ENCODE measurements around the gene NPM1.

DNA sequence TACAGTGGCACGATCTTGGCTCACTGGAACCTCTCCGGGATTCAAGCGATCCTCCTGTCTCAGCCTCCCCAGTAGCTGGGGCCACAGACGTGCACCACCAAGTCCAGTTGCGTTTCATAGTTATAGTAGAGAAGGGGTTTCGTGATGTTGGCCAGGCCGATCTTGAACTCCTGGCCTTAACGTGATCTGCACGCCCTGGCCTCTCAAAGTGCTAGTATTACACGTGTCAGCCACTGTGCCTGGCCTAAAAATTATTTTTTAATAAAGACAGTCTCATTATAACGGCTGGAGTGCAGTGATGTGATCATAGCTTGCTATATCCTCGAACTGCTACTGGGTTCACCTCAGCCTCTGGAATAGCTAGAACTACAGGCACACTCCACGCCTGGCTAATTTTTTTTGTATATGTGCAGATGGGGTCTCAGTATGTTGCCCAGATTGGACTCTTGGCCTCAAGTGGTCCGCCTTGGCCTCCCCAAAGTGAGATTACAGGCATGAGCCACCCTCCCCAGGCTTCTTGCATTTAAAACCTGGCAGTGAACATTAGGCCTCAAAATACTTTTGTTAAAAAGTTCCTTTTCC lies 4.4 kb downstream of the NPM1 start:
- no peak for TF ChIP-seq SNRNP70 (IDR thresholded peaks at IDR 0.05; ENCODE audit: low read depth, low read length)
- no peak for TF ChIP-seq ZBTB21 (CRISPR knock-in tag; IDR thresholded peaks at IDR 0.05)
- no peak for TF ChIP-seq ZNF263 (CRISPR knock-in tag; IDR thresholded peaks at IDR 0.05)
- TF ChIP-seq, protein P1, sequence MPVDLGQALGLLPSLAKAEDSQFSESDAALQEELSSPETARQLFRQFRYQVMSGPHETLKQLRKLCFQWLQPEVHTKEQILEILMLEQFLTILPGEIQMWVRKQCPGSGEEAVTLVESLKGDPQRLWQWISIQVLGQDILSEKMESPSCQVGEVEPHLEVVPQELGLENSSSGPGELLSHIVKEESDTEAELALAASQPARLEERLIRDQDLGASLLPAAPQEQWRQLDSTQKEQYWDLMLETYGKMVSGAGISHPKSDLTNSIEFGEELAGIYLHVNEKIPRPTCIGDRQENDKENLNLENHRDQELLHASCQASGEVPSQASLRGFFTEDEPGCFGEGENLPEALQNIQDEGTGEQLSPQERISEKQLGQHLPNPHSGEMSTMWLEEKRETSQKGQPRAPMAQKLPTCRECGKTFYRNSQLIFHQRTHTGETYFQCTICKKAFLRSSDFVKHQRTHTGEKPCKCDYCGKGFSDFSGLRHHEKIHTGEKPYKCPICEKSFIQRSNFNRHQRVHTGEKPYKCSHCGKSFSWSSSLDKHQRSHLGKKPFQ (CRISPR knock-in tag; IDR thresholded peaks at IDR 0.05; ENCODE audit: insufficient replicate concordance): no peak
- TF ChIP-seq DMAP1 (CRISPR knock-in tag; IDR thresholded peaks at IDR 0.05): no peak
- TF ChIP-seq, protein P2, sequence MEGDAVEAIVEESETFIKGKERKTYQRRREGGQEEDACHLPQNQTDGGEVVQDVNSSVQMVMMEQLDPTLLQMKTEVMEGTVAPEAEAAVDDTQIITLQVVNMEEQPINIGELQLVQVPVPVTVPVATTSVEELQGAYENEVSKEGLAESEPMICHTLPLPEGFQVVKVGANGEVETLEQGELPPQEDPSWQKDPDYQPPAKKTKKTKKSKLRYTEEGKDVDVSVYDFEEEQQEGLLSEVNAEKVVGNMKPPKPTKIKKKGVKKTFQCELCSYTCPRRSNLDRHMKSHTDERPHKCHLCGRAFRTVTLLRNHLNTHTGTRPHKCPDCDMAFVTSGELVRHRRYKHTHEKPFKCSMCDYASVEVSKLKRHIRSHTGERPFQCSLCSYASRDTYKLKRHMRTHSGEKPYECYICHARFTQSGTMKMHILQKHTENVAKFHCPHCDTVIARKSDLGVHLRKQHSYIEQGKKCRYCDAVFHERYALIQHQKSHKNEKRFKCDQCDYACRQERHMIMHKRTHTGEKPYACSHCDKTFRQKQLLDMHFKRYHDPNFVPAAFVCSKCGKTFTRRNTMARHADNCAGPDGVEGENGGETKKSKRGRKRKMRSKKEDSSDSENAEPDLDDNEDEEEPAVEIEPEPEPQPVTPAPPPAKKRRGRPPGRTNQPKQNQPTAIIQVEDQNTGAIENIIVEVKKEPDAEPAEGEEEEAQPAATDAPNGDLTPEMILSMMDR (CRISPR knock-in tag; IDR thresholded peaks at IDR 0.05): no peak
- TF ChIP-seq, protein P3, sequence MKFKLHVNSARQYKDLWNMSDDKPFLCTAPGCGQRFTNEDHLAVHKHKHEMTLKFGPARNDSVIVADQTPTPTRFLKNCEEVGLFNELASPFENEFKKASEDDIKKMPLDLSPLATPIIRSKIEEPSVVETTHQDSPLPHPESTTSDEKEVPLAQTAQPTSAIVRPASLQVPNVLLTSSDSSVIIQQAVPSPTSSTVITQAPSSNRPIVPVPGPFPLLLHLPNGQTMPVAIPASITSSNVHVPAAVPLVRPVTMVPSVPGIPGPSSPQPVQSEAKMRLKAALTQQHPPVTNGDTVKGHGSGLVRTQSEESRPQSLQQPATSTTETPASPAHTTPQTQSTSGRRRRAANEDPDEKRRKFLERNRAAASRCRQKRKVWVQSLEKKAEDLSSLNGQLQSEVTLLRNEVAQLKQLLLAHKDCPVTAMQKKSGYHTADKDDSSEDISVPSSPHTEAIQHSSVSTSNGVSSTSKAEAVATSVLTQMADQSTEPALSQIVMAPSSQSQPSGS (CRISPR knock-in tag; IDR thresholded peaks at IDR 0.05): no peak
- no peak for TF ChIP-seq GPN1 (CRISPR knock-in tag; IDR thresholded peaks at IDR 0.05; ENCODE audit: borderline replicate concordance)
- TF ChIP-seq, protein P4, sequence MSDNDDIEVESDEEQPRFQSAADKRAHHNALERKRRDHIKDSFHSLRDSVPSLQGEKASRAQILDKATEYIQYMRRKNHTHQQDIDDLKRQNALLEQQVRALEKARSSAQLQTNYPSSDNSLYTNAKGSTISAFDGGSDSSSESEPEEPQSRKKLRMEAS (IDR thresholded peaks at IDR 0.05): no peak
- TF ChIP-seq, protein P5, sequence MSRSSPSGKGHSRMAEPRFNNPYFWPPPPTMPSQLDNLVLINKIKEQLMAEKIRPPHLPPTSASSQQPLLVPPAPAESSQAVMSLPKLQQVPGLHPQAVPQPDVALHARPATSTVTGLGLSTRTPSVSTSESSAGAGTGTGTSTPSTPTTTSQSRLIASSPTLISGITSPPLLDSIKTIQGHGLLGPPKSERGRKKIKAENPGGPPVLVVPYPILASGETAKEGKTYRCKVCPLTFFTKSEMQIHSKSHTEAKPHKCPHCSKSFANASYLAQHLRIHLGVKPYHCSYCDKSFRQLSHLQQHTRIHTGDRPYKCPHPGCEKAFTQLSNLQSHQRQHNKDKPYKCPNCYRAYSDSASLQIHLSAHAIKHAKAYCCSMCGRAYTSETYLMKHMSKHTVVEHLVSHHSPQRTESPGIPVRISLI (CRISPR knock-in tag; IDR thresholded peaks at IDR 0.05; ENCODE audit: borderline replicate concordance): no peak
- no peak for TF ChIP-seq EZH2 (conservative IDR thresholded peaks at IDR 0.05; ENCODE audit: low read depth, low read length)
- TF ChIP-seq CHD2 (IDR thresholded peaks at IDR 0.05; ENCODE audit: low read depth, low read length): no peak
- no peak for TF ChIP-seq BRCA1 (CRISPR knock-in tag; IDR thresholded peaks at IDR 0.05)

Data from HepG2 (cell line).